ENCODE measurements around the gene ATRN. TPM values are rescaled to one million over a fixed set of nuclear protein-coding genes. Genes with fewer than 3 reads are reported as not detected.

The ATRN gene
- polyA plus RNA-seq, 1 experiment: 59.7 TPM

- no peak overlapping the region for H3K4me3 ChIP-seq (ENCODE audit: low read depth, low read length)
- TF ChIP-seq CTCF (IDR thresholded peaks at IDR 0.05; ENCODE audit: low read depth, low read length): no peak
- no peaks in the 10 kb centered on the region for H3K27me3 ChIP-seq (ENCODE audit: control insufficient read depth, insufficient read depth, low read length)
- ChIA-PET CTCF (interaction anchor here (0.6 kb wide), 1 partner anchor 11 kb away, joined by 5 read pairs; no protein-coding TSS in a partner anchor), POLR2A (interaction anchor here (0.6 to 0.8 kb wide), 2 partner anchors 217 to 1032 kb away, joined by 3 read pairs; no protein-coding TSS in a partner anchor)
- no peaks in the 10 kb centered on the region for H3K9me3 ChIP-seq (ENCODE audit: control insufficient read depth, insufficient read depth, low read length)
- DNase-seq (ENCODE audit: low read depth, low spot score): peak; percentile 16
- H3K27ac ChIP-seq (ENCODE audit: low read depth, low read length): peak overlapping the region; percentile 50
These were observed 145.4 kb downstream of the ATRN start for GRCh38 chr20:3616250-3616649.

- ChIA-PET CTCF (interaction anchor here (1.9 kb wide), 1 partner anchor 58 kb away, joined by 4 read pairs; no protein-coding TSS in a partner anchor), POLR2A (no interaction called here)
- no peak for DNase-seq (ENCODE audit: low read depth, low spot score)
- Histone ChIP-seq H3K9me3 (ENCODE audit: control insufficient read depth, insufficient read depth, low read length) (no peaks in the 10 kb centered on the region), H3K27ac (ENCODE audit: low read depth, low read length) (no peak overlapping the region), H3K27me3 (ENCODE audit: control insufficient read depth, insufficient read depth, low read length) (no peaks in the 10 kb centered on the region), H3K4me3 (ENCODE audit: low read depth, low read length) (no peak overlapping the region)
- peak; percentile 9; the same call in 1 of the 2 replicates for TF ChIP-seq CTCF (IDR thresholded peaks at IDR 0.05; ENCODE audit: low read depth, low read length)
These were observed 150.3 kb downstream of the ATRN start for GRCh38 chr20:3621111-3621510.

- H3K27ac ChIP-seq (ENCODE audit: low read depth, low read length): no peak overlapping the region
- H3K4me3 ChIP-seq (ENCODE audit: low read depth, low read length): no peak overlapping the region
- CTCF ChIA-PET: no interaction called here
- H3K27me3 ChIP-seq (ENCODE audit: control insufficient read depth, insufficient read depth, low read length): no peaks in the 10 kb centered on the region
- TF ChIP-seq CTCF (IDR thresholded peaks at IDR 0.05; ENCODE audit: low read depth, low read length): no peak
- no peaks in the 10 kb centered on the region for H3K9me3 ChIP-seq (ENCODE audit: control insufficient read depth, insufficient read depth, low read length)
- POLR2A ChIA-PET: no interaction called here
- no peak for DNase-seq (ENCODE audit: low read depth, low spot score)
These were observed 151.6 kb downstream of the ATRN start for GRCh38 chr20:3622406-3622805.

- no peak for DNase-seq (ENCODE audit: low read depth, low spot score)
- TF ChIP-seq CTCF (IDR thresholded peaks at IDR 0.05; ENCODE audit: low read depth, low read length): no peak
- H3K4me3 ChIP-seq (ENCODE audit: low read depth, low read length): no peak overlapping the region
- CTCF ChIA-PET: no interaction called here
- no peak overlapping the region for H3K27ac ChIP-seq (ENCODE audit: low read depth, low read length)
- H3K27me3 ChIP-seq (ENCODE audit: control insufficient read depth, insufficient read depth, low read length): no peaks in the 10 kb centered on the region
- POLR2A ChIA-PET: no interaction called here
- no peaks in the 10 kb centered on the region for H3K9me3 ChIP-seq (ENCODE audit: control insufficient read depth, insufficient read depth, low read length)
These were observed 156.7 kb downstream of the ATRN start for GRCh38 chr20:3627476-3627875.

GRCh38 chr20:3628502-3629314 lies 157.9 kb downstream of the ATRN start:
- Histone ChIP-seq H3K27me3 (ENCODE audit: control insufficient read depth, insufficient read depth, low read length) (no peaks in the 10 kb centered on the region), H3K27ac (ENCODE audit: low read depth, low read length) (no peak overlapping the region), H3K9me3 (ENCODE audit: control insufficient read depth, insufficient read depth, low read length) (no peaks in the 10 kb centered on the region), H3K4me3 (ENCODE audit: low read depth, low read length) (no peak overlapping the region)
- ChIA-PET POLR2A (no interaction called here), CTCF (no interaction called here)
- DNase-seq (ENCODE audit: low read depth, low spot score): no peak
- no peak for TF ChIP-seq CTCF (IDR thresholded peaks at IDR 0.05; ENCODE audit: low read depth, low read length)

All from AG04450 (cell line).